IPS-15b (cell line): ENCODE data around the gene PRKAR2A.

ENCODE experiments used
- H3K27me3 ChIP-seq: one replicate; pipeline ENCODE4 v1.6.1; 2013; ENCODE audit warnings: low read length; ENCODE audit not compliant: control insufficient read depth, insufficient read depth
- H3K36me3 ChIP-seq: one replicate; pipeline ENCODE4 v1.6.1; 2013; ENCODE audit warnings: low read length; ENCODE audit not compliant: control insufficient read depth, insufficient read depth
- H3K4me1 ChIP-seq: one replicate; pipeline ENCODE4 v1.6.1; 2013; ENCODE audit warnings: mild to moderate bottlenecking, low read length; ENCODE audit not compliant: control insufficient read depth, insufficient read depth
- H3K4me3 ChIP-seq: one replicate; pipeline ENCODE4 v1.5.1; 2013; ENCODE audit warnings: low read depth, low read length
- H3K9ac ChIP-seq: one replicate; pipeline ENCODE4 v1.6.1; 2013; ENCODE audit warnings: low read depth, mild to moderate bottlenecking, low read length
- H3K9me3 ChIP-seq: one replicate; pipeline ENCODE4 v1.6.1; 2013; ENCODE audit warnings: mild to moderate bottlenecking, low read length; ENCODE audit not compliant: control insufficient read depth, insufficient read depth

The PRKAR2A gene

DNA sequence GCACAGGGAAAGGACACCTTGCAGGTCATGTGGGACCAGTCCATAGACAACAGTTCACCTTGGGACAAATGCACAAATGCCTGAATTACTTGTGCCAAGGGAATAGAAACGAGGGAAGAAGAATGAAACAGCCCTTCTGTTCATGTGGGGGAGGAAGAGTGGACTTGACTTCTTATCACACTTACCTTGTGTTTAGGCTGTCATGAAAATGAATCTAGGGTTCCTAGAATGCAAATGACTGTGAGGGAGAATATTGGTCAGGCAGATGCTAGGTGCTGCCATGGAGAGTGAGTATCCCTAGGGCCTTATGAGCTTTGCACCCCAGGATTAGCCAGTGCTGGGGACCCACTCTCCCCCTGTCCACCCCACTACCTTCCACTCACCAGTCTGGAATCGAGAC lies 11.0 kb upstream of the PRKAR2A start:
- H3K27me3 ChIP-seq: no peaks in the 10 kb centered on the region
- no peaks in the 10 kb centered on the region for H3K36me3 ChIP-seq
- H3K4me1 ChIP-seq: no peaks in the 10 kb centered on the region
- H3K9me3 ChIP-seq: no peaks in the 10 kb centered on the region
- no peak overlapping the region for H3K4me3 ChIP-seq
- no peak overlapping the region for H3K9ac ChIP-seq

DNA sequence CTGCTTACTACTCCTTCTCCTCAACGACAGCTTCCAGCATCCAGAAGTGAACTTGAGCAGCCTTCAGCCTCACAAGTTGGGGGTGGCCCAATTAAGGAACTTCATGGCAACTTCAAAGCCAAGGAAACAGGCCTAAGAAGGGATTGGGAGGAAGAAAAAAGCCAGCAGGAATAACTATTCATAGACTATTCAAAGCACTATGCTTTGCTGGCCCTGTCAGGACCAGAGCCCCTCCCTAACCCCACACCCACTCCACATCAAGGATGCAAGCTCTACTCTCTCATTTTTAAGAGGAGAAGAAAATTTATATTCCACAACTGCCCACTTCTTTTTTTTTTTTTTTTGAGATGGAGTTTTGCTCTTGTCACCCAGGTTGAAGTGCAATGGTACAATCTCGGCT lies 10.0 kb upstream of the PRKAR2A start:
- Histone ChIP-seq H3K36me3 (no peaks in the 10 kb centered on the region), H3K4me1 (no peaks in the 10 kb centered on the region), H3K27me3 (no peaks in the 10 kb centered on the region), H3K4me3 (no peak overlapping the region), H3K9me3 (no peaks in the 10 kb centered on the region), H3K9ac (no peak overlapping the region)

DNA sequence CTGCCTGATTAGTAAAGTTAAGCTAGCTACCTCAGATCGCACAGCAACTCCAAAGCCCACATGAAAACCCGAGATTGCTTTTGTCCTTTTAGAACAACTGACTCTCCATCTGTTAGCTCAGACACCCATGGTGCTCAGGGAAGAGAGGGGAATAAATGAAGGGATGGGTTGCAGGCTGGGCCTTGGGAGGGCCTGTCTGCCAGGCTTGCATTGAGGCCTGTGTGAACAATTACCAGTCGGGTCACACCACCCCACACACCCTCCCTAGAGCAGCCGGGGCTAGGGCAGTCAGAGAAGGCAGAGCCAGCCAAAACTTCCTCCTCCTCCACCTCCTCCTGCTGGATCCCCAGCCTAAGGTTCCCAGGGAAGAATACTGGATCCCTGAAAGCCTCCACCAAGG lies 8.8 kb upstream of the PRKAR2A start:
- H3K27me3 ChIP-seq: no peaks in the 10 kb centered on the region
- no peak overlapping the region for H3K4me3 ChIP-seq
- H3K36me3 ChIP-seq: no peaks in the 10 kb centered on the region
- H3K9ac ChIP-seq: no peak overlapping the region
- no peaks in the 10 kb centered on the region for H3K9me3 ChIP-seq
- H3K4me1 ChIP-seq: no peaks in the 10 kb centered on the region

DNA sequence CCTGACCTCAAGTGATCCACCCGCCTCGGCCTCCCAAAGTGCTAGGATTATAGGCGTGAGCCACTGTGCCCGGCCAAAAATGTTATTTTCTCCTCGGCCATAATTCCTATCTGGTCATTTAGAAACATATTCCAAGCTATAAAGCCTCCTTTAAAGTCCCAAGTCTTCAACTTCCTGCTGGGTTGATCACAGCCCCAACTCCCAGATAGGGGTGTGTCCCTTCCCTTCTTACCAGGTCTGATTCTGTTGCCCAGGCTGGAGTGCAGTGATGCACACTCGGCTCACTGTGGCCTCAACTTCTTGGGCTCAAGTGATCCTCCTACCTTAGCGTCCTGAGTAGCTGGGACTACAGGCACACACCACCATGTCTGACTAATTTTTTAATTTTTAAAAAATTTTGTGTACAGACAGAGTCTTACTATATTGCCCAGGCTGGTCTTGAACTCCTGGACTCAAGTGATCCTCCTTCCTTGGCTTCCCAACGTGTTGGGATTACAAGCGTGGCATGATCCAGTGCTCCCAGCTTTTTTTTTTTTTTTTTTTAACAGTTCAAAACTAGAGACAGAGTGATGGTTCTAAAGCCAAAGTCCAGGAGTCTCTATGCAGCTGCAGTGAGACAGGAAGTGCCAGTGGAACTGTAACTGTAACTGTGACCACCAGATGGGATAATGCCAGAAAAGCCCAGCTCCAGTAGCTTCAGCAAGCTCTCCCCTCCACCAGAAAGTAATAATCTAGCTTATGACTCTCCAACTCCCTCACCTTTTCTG lies 8.2 kb upstream of the PRKAR2A start:
- Histone ChIP-seq H3K9me3 (no peaks in the 10 kb centered on the region), H3K4me3 (no peak overlapping the region), H3K9ac (no peak overlapping the region), H3K36me3 (no peaks in the 10 kb centered on the region), H3K4me1 (no peaks in the 10 kb centered on the region), H3K27me3 (no peaks in the 10 kb centered on the region)

DNA sequence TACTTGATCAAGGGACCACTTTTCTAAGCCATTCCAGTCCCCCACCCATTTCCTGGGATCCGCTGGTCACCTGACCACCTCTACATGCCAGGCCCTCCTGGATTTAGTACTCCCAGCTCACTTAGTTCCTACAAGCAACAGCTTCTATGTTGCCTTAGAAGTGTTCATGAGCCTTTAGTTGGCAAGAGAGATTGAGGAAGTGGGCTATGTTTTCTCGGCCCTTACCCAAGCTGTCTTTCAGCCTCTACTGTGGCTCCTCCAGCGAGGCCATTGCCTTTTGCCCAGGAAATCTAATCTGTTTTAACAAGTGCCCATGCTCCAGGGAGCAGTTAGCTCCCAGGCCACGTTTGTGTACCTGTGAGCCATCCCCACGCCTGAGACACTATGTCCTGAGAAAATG lies 4.5 kb upstream of the PRKAR2A start:
- no peaks in the 10 kb centered on the region for H3K9me3 ChIP-seq
- H3K4me3 ChIP-seq: no peak overlapping the region
- no peaks in the 10 kb centered on the region for H3K36me3 ChIP-seq
- H3K9ac ChIP-seq: no peak overlapping the region
- H3K27me3 ChIP-seq: no peaks in the 10 kb centered on the region
- H3K4me1 ChIP-seq: no peaks in the 10 kb centered on the region

DNA sequence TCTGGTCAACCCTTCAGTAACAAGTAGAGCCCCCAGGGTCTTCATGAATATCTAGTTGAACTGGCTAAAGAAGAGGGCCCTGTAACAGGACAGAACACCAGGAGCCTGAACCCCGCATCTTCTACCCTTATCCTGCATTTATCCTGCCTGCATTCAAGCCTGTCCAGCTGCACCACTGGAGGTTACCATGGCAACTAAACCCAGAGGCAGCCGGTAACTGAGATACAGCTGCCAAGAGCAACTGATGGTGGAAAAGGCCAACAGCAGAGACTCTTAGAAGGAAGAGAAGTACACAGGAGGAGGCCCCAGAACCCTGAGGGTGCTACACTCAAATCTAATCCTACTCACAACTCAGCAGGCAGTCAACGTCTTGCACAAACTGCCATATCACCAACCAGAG lies 3.7 kb upstream of the PRKAR2A start:
- Histone ChIP-seq H3K9ac (no peak overlapping the region), H3K4me3 (no peak overlapping the region), H3K36me3 (no peaks in the 10 kb centered on the region), H3K9me3 (no peaks in the 10 kb centered on the region), H3K4me1 (no peaks in the 10 kb centered on the region), H3K27me3 (peaks cover 3% of the 10 kb centered on the region)

DNA sequence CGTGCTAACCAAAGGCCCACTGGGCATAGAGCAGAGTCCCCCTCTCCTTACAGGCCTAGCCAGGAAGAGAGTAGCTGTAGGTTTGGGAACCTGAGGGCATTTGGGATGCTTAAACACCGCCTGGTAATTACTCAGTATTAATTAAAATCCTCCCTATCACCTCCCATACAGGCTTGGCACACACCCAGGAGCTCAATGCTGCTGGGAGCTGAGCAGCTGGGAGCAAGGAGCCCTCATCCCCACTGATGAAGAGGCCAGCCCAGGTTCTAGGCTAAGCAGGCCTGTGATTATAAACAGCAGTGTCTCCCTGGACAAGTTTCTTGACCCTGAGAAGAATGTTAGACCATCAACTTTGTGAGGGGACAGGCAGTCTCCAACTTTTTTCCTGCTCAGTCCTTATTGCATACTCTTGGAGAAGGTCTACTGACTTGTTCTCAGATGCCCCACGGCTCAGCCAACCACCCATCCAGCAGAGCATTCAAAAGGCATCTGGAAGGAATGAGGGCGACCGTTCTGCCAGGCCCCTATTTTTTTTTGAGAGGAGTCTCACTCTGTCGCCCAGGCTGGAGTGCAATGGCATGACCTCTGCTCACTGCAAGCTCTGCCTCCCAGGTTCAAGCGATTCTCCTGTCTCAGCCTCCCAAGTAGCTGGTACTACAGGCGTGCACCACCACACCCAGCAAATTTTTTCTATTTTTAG lies 1.3 kb upstream of the PRKAR2A start:
- Histone ChIP-seq H3K27me3 (peaks cover 3% of the 10 kb centered on the region), H3K4me3 (no peak overlapping the region), H3K9me3 (no peaks in the 10 kb centered on the region), H3K36me3 (no peaks in the 10 kb centered on the region), H3K9ac (no peak overlapping the region), H3K4me1 (no peaks in the 10 kb centered on the region)

DNA sequence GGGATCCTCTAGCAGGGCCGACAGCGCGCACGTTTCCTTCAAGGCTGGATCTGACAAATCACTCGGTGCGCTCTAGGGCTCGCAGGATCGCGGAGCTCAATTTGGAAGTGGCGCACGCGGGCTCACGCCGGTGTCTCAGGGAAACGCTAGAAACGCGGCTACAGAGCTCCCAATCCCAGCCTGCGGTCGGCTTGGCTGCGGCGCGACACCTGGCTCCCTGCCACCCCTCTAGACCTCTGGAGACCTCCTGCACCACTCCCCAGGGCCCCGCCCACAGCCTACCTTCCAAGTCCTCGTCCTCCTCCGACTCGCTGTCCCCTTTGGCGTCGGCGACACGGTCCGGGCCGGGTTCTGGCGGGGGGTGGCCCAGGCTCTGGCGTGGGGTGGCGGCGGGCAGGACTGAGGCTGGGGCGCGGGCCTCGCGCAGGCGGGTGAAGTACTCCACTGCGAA lies 596 bp downstream of the PRKAR2A start:
- Histone ChIP-seq H3K36me3 (no peaks in the 10 kb centered on the region), H3K4me1 (no peaks in the 10 kb centered on the region), H3K27me3 (peaks cover 3% of the 10 kb centered on the region), H3K9me3 (no peaks in the 10 kb centered on the region), H3K9ac (peak overlapping the region; percentile 47), H3K4me3 (peak overlapping the region; percentile 76)

DNA sequence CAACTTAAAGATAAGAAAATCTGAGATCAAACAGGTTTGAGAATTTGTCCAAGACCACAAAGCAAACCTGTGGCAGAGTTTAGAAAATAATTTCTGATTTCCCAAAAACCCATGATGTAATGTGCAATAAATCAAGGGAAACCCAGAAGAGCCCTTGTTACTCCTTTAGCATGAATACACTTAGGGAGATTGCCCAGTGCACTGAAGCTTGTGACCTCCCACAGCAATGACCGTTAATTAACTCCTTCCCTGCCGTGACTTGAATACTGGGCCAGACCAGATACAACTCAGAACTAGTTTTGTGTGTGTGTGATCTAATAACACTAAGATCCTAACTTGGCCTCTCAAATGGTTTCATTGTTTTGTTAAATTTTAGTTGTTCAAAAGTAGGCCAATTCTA lies 2.5 kb downstream of the PRKAR2A start:
- peaks cover 3% of the 10 kb centered on the region for H3K27me3 ChIP-seq
- H3K9ac ChIP-seq: no peak overlapping the region
- H3K4me3 ChIP-seq: no peak overlapping the region
- H3K36me3 ChIP-seq: no peaks in the 10 kb centered on the region
- H3K4me1 ChIP-seq: no peaks in the 10 kb centered on the region
- H3K9me3 ChIP-seq: no peaks in the 10 kb centered on the region

DNA sequence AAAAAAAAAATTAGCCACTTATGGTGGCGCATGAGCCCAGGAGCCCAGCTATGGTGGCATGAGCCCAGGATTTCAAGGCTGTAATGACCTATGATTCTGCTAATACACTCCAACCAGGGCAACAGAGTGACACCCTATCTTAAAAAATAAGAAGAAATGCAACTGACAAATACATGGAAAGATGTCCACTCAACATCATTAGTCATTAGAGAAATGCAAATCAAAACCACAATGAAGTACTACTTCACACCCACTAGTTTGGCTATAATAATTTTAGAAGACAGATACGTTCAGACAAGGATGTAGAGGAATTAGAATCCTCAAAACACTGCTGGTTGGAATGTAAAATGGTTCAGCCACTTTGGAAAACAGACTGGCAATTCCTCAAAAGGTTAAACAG lies 10.5 kb downstream of the PRKAR2A start:
- H3K27me3 ChIP-seq: no peaks in the 10 kb centered on the region
- H3K9ac ChIP-seq: no peak overlapping the region
- H3K36me3 ChIP-seq: no peaks in the 10 kb centered on the region
- H3K9me3 ChIP-seq: no peaks in the 10 kb centered on the region
- no peaks in the 10 kb centered on the region for H3K4me1 ChIP-seq
- no peak overlapping the region for H3K4me3 ChIP-seq

DNA sequence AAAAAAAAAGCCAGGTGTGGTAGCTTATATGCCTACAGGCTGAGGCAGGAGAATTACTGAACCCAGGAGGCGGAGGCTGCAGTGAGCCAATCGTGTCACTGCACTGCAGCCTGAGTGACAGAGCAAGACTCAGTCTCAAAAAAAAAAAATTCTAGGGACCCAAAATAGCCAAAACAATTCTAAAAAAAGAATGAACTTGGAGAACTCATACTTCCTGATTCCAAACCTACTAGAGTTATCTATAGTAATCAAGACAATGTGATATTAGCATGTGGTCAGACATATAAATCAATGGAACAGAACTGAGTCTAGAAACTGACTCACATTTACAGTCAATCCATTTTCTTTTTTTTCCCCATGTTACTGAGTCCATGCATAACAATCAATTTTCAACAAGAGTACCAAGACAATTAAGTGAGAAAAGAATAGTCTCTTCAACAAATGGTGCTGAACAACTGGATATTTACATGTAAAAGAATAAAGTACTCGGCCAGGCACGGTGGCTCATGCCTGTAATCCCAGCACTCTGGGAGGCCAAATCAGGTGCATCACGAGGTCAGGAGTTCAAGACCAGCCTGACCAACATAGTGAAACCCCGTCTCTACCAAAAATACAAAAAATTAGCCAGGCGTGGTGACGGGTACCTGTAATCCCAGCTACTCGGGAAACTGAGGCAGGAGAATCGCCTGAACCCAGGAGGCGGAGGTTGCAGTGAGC lies 11.9 kb downstream of the PRKAR2A start:
- H3K9me3 ChIP-seq: no peaks in the 10 kb centered on the region
- H3K4me1 ChIP-seq: no peaks in the 10 kb centered on the region
- no peak overlapping the region for H3K9ac ChIP-seq
- no peaks in the 10 kb centered on the region for H3K27me3 ChIP-seq
- H3K36me3 ChIP-seq: no peaks in the 10 kb centered on the region
- H3K4me3 ChIP-seq: no peak overlapping the region

DNA sequence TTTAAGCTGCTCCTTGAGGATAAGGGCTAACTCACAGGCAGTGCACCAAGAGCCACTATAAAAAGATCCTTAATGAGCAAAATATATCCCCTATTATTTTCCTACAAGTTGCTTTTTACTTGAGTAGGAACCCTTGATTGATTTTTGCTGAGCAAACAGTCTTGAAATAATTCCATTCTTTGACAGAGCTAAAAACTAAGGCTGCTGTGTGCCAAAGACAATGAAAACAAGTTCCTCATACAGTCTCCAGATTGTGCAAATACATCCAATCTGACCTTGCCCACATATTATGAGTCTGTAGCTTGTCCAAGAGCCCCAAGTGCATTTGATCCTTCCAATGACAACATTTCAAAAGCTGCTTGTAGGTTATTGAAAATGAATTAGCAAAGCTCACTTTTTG lies 15.0 kb downstream of the PRKAR2A start:
- no peak overlapping the region for H3K4me3 ChIP-seq
- H3K9me3 ChIP-seq: no peaks in the 10 kb centered on the region
- H3K36me3 ChIP-seq: no peaks in the 10 kb centered on the region
- no peaks in the 10 kb centered on the region for H3K27me3 ChIP-seq
- H3K9ac ChIP-seq: no peak overlapping the region
- H3K4me1 ChIP-seq: no peaks in the 10 kb centered on the region
